Renal pelvis (tissue), 4 donors: ENCODE results near the gene MAST4. TPM values are rescaled to one million over a fixed set of nuclear protein-coding genes. Genes with fewer than 3 reads are reported as not detected.
"Not testable (repeated sequence)": the region's sequence is repeated elsewhere in the genome, so short reads cannot be mapped to it uniquely, and the experiment has no call there.

Source experiments
- DNase-seq: peaks from one replicate; pipeline ENCODE4 v3.0.0-alpha.2; 2013
- polyA plus RNA-seq, 3 donors: library from polyadenylated mRNA; unstranded; fragments of 120-200 nt; gene quantifications; one replicate each; pipeline ENCODE4 v1.2.1, GENCODE V29; 2013; ENCODE audit not compliant: insufficient read length in 3 of 3

Gene MAST4
- polyA plus RNA-seq, 3 donors: 14.8 to 20.3 (median 19.0) TPM

- no peak for DNase-seq
These were observed 557.1 kb downstream of the MAST4 start for GRCh38 chr5:67153292-67153691.

- DNase-seq: no peak
These were observed 558.5 kb downstream of the MAST4 start for GRCh38 chr5:67154556-67155206.

- no peak for DNase-seq
These were observed 560.9 kb downstream of the MAST4 start for GRCh38 chr5:67156976-67157583.

- DNase-seq: no peak
These were observed 564.1 kb downstream of the MAST4 start for GRCh38 chr5:67160272-67160671.

GRCh38 chr5:67160985-67161384 is 564.8 kb downstream of the MAST4 start:
- DNase-seq: no peak

GRCh38 chr5:67161767-67162166 is 565.6 kb downstream of the MAST4 start:
- no peak for DNase-seq

- no peak for DNase-seq
These were observed 567.1 kb downstream of the MAST4 start for GRCh38 chr5:67163231-67163756.

GRCh38 chr5:67163863-67164595 is 567.8 kb downstream of the MAST4 start:
- no peak for DNase-seq

- no peak for DNase-seq
These were observed 568.8 kb downstream of the MAST4 start for GRCh38 chr5:67164856-67165525.

- peak; percentile 85 for DNase-seq
These were observed 569.6 kb downstream of the MAST4 start for GRCh38 chr5:67165526-67166459.

GRCh38 chr5:67166460-67167285 is 570.5 kb downstream of the MAST4 start:
- DNase-seq: no peak

- no peak for DNase-seq
These were observed 571.9 kb downstream of the MAST4 start for GRCh38 chr5:67168069-67168468.

- DNase-seq: no peak
These were observed 574.6 kb downstream of the MAST4 start for GRCh38 chr5:67170767-67171166.

GRCh38 chr5:67173351-67173750 is 577.2 kb downstream of the MAST4 start:
- DNase-seq: not testable (repeated sequence)

- DNase-seq: no peak
These were observed 577.8 kb downstream of the MAST4 start for GRCh38 chr5:67173959-67174358.

- DNase-seq: no peak
These were observed 580.7 kb downstream of the MAST4 start for GRCh38 chr5:67176936-67177335.

- no peak for DNase-seq
These were observed 581.9 kb downstream of the MAST4 start for GRCh38 chr5:67178085-67178484.

- no peak for DNase-seq
These were observed 582.8 kb downstream of the MAST4 start for GRCh38 chr5:67178966-67179365.

GRCh38 chr5:67179697-67180361 is 583.6 kb downstream of the MAST4 start:
- peak; percentile 42 for DNase-seq
